ENCODE data around the gene CARD19. TPM values are rescaled to one million over a fixed set of nuclear protein-coding genes. Genes with fewer than 3 reads are reported as not detected.

Gene CARD19
- total and polyA plus RNA-seq, 9 of the 15 experiments (the other 6 are each of a cell fraction or from before 2014, with no cell fraction given): 0.90 to 34.9 (median 14.6) TPM

DNA sequence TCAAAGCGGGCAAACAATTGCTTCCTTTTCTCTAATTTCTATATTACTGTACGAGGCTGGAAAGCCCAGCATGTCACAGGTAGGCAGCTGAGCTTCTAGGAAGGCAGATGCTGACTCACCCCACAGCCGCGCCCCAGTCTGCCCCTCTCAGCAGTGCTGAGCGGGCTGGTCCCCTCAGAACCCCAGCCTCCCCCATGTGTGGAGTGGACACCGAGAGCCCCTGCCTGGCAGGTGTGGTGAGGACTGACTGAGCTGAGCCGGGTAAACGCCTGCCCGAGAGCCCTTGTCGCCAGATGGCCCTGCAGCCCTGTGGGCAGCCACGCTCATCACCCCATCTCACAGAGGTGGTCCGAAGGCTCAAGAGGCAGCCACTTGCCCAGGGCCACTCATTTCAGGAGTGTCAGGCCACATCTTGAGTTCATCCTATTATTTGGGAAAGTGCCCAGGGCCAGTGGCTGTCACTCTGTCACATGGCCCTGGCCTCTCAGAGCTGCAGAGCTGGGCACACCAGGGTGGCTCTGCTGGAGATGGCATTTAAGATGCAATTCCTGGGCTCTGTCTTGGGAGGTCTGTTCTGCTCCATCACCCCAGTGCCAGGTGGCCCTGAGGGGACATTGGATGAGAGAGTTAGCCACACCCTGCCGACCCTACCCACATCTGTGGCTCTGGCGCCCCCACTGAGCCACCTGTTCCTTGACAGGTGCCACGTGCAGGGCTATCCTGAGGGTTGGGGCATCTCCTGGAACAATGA is 12.4 kb downstream of the CARD19 start (continued):
- no peak for TF ChIP-seq ZNF12 (CRISPR knock-in tag; IDR thresholded peaks at IDR 0.05)
- 0 out of 2 replicates have a peak, but pooled peaks have one; percentile 19 for TF ChIP-seq ARID1B (IDR thresholded peaks at IDR 0.05)
- no peak for TF ChIP-seq TCF7 (IDR thresholded peaks at IDR 0.05; ENCODE audit: borderline replicate concordance)
- no peak for TF ChIP-seq ZNF764 (CRISPR knock-in tag; IDR thresholded peaks at IDR 0.05; ENCODE audit: low read depth)
- TF ChIP-seq ZNF445 (CRISPR knock-in tag; IDR thresholded peaks at IDR 0.05; ENCODE audit: low read depth): no peak
- TF ChIP-seq JUND (IDR thresholded peaks at IDR 0.05; ENCODE audit: borderline replicate concordance, low read depth, low read length): peak; percentile 29; the same call in 1 of the 2 replicates
- no peak for TF ChIP-seq JUND (tag; IDR thresholded peaks at IDR 0.05; ENCODE audit: borderline replicate concordance, low read depth, low read length)
- peak; percentile 64 for TF ChIP-seq NFE2 (IDR thresholded peaks at IDR 0.05; ENCODE audit: low read depth)
- TF ChIP-seq PCBP1 (IDR thresholded peaks at IDR 0.05; ENCODE audit: low read depth, low read length, poor library complexity, severe bottlenecking): no peak
- TF ChIP-seq, protein P1, sequence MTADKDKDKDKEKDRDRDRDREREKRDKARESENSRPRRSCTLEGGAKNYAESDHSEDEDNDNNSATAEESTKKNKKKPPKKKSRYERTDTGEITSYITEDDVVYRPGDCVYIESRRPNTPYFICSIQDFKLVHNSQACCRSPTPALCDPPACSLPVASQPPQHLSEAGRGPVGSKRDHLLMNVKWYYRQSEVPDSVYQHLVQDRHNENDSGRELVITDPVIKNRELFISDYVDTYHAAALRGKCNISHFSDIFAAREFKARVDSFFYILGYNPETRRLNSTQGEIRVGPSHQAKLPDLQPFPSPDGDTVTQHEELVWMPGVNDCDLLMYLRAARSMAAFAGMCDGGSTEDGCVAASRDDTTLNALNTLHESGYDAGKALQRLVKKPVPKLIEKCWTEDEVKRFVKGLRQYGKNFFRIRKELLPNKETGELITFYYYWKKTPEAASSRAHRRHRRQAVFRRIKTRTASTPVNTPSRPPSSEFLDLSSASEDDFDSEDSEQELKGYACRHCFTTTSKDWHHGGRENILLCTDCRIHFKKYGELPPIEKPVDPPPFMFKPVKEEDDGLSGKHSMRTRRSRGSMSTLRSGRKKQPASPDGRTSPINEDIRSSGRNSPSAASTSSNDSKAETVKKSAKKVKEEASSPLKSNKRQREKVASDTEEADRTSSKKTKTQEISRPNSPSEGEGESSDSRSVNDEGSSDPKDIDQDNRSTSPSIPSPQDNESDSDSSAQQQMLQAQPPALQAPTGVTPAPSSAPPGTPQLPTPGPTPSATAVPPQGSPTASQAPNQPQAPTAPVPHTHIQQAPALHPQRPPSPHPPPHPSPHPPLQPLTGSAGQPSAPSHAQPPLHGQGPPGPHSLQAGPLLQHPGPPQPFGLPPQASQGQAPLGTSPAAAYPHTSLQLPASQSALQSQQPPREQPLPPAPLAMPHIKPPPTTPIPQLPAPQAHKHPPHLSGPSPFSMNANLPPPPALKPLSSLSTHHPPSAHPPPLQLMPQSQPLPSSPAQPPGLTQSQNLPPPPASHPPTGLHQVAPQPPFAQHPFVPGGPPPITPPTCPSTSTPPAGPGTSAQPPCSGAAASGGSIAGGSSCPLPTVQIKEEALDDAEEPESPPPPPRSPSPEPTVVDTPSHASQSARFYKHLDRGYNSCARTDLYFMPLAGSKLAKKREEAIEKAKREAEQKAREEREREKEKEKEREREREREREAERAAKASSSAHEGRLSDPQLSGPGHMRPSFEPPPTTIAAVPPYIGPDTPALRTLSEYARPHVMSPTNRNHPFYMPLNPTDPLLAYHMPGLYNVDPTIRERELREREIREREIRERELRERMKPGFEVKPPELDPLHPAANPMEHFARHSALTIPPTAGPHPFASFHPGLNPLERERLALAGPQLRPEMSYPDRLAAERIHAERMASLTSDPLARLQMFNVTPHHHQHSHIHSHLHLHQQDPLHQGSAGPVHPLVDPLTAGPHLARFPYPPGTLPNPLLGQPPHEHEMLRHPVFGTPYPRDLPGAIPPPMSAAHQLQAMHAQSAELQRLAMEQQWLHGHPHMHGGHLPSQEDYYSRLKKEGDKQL (CRISPR knock-in tag; IDR thresholded peaks at IDR 0.05; ENCODE audit: borderline replicate concordance): no peak
- TF ChIP-seq HNRNPUL1 (IDR thresholded peaks at IDR 0.05; ENCODE audit: low read length): no peak
- TF ChIP-seq, protein P2, sequence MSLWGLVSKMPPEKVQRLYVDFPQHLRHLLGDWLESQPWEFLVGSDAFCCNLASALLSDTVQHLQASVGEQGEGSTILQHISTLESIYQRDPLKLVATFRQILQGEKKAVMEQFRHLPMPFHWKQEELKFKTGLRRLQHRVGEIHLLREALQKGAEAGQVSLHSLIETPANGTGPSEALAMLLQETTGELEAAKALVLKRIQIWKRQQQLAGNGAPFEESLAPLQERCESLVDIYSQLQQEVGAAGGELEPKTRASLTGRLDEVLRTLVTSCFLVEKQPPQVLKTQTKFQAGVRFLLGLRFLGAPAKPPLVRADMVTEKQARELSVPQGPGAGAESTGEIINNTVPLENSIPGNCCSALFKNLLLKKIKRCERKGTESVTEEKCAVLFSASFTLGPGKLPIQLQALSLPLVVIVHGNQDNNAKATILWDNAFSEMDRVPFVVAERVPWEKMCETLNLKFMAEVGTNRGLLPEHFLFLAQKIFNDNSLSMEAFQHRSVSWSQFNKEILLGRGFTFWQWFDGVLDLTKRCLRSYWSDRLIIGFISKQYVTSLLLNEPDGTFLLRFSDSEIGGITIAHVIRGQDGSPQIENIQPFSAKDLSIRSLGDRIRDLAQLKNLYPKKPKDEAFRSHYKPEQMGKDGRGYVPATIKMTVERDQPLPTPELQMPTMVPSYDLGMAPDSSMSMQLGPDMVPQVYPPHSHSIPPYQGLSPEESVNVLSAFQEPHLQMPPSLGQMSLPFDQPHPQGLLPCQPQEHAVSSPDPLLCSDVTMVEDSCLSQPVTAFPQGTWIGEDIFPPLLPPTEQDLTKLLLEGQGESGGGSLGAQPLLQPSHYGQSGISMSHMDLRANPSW (CRISPR knock-in tag; IDR thresholded peaks at IDR 0.05): no peak
- no peak for TF ChIP-seq RAD21 (CRISPR knock-in tag; conservative IDR thresholded peaks at IDR 0.05 in 1 of 2, IDR thresholded peaks at IDR 0.05 in 1 of 2)
- peak; percentile 42; the same call in 1 of the 2 replicates for TF ChIP-seq MAFK (IDR thresholded peaks at IDR 0.05; ENCODE audit: low read length)
- TF ChIP-seq SRSF9 (IDR thresholded peaks at IDR 0.05; ENCODE audit: borderline replicate concordance, low read depth, low read length): no peak

Data from K562 (cell line).